A549 treated with Hydrocortisone at 1 μM for 4 hours (cell line): ENCODE measurements around the gene AADAT. TPM values are rescaled to one million over a fixed set of nuclear protein-coding genes. Genes with fewer than 3 reads are reported as not detected.

Source experiments
- total RNA-seq: library from RNA; stranded (reverse); fragments of 200-300 nt; extraction: Qiagen RNA extraction; gene quantifications from 5 replicates; pipeline ENCODE4 v1.2.3, GENCODE V29; 2022

AADAT gene
- total RNA-seq, result 7.4 to 8.7 TPM (median 8.4 TPM) in 5 replicates

GRCh38 chr4:170089668-170090351 lies at the start of gene AADAT:
Gene AADAT, minus strand, starts transcription at chr4:170089956. Its CDS starts 266 bp downstream, at chr4:170089690.

GRCh38 chr4:170026253-170027021 lies 63.3 kb downstream of the AADAT start, which contains the start of gene MFAP3L:
Gene MFAP3L, minus strand, starts transcription at chr4:170026395. Its CDS starts 20,518 bp downstream, at chr4:170005877.

Other genes starting within 250 kb of the AADAT start
- 3.0 to 5.4 TPM (median 4.1 TPM) in 5 replicates for gene MFAP3L, start 63.6 kb downstream of the AADAT start, total RNA-seq